NCI-H146 (cell line): ENCODE measurements around the gene SLC30A1.
A peak's percentile ranks its signal among the peaks of the same experiment; 100 is the strongest.
"Not testable (repeated sequence)": the region's sequence is repeated elsewhere in the genome, so short reads cannot be mapped to it uniquely, and the experiment has no call there.

Experiments
- DNase-seq: peaks from one replicate; lab custom pipeline; 2025; lab: John Stamatoyannopoulos, UW

Gene SLC30A1

GRCh38 chr1:211547710-211548109 is 31.3 kb downstream of the SLC30A1 start:
- no peak for DNase-seq

- no peak for DNase-seq
Observed at GRCh38 chr1:211546543-211546942, 32.4 kb downstream of the SLC30A1 start.

- no peak for DNase-seq
Observed at GRCh38 chr1:211543025-211543424, 35.9 kb downstream of the SLC30A1 start.

GRCh38 chr1:211541720-211542477 is 37.1 kb downstream of the SLC30A1 start:
- DNase-seq: peak; percentile 15

- no peak for DNase-seq
Observed at GRCh38 chr1:211541278-211541677, 37.7 kb downstream of the SLC30A1 start.

GRCh38 chr1:211540824-211541223 is 38.1 kb downstream of the SLC30A1 start:
- DNase-seq: not testable (repeated sequence)

GRCh38 chr1:211538287-211538686 is 40.7 kb downstream of the SLC30A1 start:
- no peak for DNase-seq

- no peak for DNase-seq
Observed at GRCh38 chr1:211537253-211537652, 41.7 kb downstream of the SLC30A1 start.

- no peak for DNase-seq
Observed at GRCh38 chr1:211536606-211537005, 42.4 kb downstream of the SLC30A1 start.

- DNase-seq: no peak
Observed at GRCh38 chr1:211535346-211535745, 43.6 kb downstream of the SLC30A1 start.

- no peak for DNase-seq
Observed at GRCh38 chr1:211534545-211535291, 44.2 kb downstream of the SLC30A1 start.

GRCh38 chr1:211532088-211532444 is 46.9 kb downstream of the SLC30A1 start:
- DNase-seq: no peak

GRCh38 chr1:211531194-211532087 is 47.5 kb downstream of the SLC30A1 start:
- DNase-seq: no peak

- no peak for DNase-seq
Observed at GRCh38 chr1:211530102-211530501, 48.9 kb downstream of the SLC30A1 start.

- no peak for DNase-seq
Observed at GRCh38 chr1:211529453-211529852, 49.5 kb downstream of the SLC30A1 start.

- no peak for DNase-seq
Observed at GRCh38 chr1:211529011-211529410, 50.0 kb downstream of the SLC30A1 start.

- no peak for DNase-seq
Observed at GRCh38 chr1:211527888-211528287, 51.1 kb downstream of the SLC30A1 start.

- DNase-seq: no peak
Observed at GRCh38 chr1:211527006-211527405, 52.0 kb downstream of the SLC30A1 start.

- DNase-seq: no peak
Observed at GRCh38 chr1:211526101-211526500, 52.9 kb downstream of the SLC30A1 start.

- no peak for DNase-seq
Observed at GRCh38 chr1:211525101-211525676, 53.8 kb downstream of the SLC30A1 start.

- DNase-seq: no peak
Observed at GRCh38 chr1:211524521-211524920, 54.4 kb downstream of the SLC30A1 start.

- DNase-seq: no peak
Observed at GRCh38 chr1:211522804-211523203, 56.2 kb downstream of the SLC30A1 start.
